ENCODE data around the gene LGALSL.
A peak's percentile ranks its signal among the peaks of the same experiment; 100 is the strongest.

LGALSL gene

DNA sequence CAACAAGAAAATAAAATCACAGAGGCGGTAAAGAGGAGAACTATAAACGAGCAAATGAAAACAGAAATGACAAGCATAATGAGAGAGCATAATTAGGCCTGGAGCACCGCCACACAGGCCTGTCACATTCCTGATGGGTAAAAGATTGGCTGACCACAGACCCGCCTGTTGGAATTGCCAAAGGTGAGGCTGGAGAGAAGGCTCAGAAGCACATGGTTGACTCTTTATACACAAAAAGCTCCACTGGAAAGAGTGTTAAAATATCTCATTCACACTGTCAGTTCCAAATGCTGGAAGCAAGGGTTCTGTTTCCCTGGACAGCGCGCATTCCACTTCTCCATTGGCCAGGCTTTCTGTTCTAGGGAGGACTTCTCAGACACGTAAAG, 5.9 kb upstream of the LGALSL start:
- H3K27me3 Mint-ChIP-seq: peaks cover 32% of the 10 kb centered on the region
- no peak overlapping the region for H3K27ac Mint-ChIP-seq (ENCODE audit: low read depth)
- no peak for DNase-seq (ENCODE audit: low spot score in 2 of 2)
- no peaks in the 10 kb centered on the region for H3K4me1 Mint-ChIP-seq
- no peaks in the 10 kb centered on the region for H3K36me3 Mint-ChIP-seq (ENCODE audit: insufficient read depth)
- H3K9me3 Mint-ChIP-seq: no peaks in the 10 kb centered on the region
- ATAC-seq (replicated peaks; ENCODE audit: extremely low read depth, poor library complexity, severe bottlenecking): no peak
- no peak overlapping the region for H3K4me3 Mint-ChIP-seq

DNA sequence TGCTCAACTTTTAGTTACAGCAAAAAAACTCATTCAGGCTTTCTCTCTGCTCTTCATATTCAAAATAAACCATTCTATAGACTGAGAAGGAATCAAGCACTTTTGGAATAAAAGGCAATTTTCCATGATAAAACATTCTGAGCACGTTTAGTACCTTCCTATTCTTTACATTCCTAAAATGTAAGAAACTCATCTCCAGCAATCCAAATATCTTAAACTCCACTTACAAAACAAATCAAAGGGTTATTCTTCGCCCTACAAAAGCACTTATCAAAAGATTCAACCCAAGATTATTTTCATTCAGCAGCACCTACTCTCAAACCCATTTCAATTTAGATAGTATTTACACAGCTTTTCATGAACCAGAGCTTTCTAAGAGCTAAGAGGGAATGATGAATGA, 2.9 kb upstream of the LGALSL start:
- peaks cover 15% of the 10 kb centered on the region for H3K27me3 Mint-ChIP-seq
- DNase-seq (ENCODE audit: low spot score in 2 of 2): no peak
- H3K27ac Mint-ChIP-seq (ENCODE audit: low read depth): no peak overlapping the region
- H3K4me1 Mint-ChIP-seq: no peaks in the 10 kb centered on the region
- no peaks in the 10 kb centered on the region for H3K9me3 Mint-ChIP-seq
- H3K4me3 Mint-ChIP-seq: no peak overlapping the region
- ATAC-seq (replicated peaks; ENCODE audit: extremely low read depth, poor library complexity, severe bottlenecking): no peak
- no peaks in the 10 kb centered on the region for H3K36me3 Mint-ChIP-seq (ENCODE audit: insufficient read depth)

DNA sequence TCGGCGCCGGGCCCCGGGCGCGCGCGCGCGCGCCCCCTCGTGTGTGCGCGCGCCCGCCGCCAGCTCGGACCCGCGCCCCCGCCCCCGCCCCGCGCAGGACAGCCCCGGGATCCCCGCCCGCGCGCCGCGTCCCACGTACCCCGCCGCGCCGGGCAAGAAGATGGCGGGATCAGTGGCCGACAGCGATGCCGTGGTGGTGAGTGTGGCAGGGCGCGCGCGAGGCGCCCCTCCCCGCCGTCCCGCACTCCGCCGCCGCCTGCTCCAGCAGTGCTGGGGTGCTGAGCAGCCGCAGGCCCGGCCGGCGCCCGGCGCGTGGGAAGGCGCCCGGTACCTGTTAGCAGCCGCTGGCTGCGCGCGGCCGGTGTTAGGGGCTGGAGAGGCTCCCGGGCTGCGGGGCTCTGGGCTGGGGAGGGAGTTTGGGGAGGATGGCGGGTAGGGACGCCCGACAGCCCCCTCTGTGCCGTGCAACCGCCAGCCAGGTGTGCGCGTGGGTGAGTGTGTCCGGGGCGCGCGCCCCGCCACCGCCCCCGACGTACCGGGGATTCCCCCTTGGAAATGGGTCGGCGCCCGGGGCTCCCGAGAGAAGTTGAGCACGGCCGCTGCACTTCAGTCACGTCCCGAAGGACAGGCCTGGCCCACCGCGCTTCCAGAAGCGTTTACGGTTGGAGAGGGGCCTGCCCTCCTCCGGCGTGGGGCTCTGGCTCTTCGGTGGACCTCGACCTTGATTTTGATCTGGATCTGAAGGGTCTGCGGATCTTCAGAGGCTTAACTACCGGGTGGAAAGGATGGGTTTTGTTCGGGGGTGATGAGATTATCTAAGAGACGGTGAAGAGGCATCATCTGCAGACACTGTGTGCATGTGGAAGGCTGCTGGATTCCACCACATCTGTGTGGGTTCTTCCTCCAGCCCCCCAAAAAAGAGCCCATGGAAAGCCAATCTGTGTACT, 697 bp downstream of the LGALSL start:
- H3K27me3 Mint-ChIP-seq: peaks cover 19% of the 10 kb centered on the region
- no peaks in the 10 kb centered on the region for H3K9me3 Mint-ChIP-seq
- no peaks in the 10 kb centered on the region for H3K36me3 Mint-ChIP-seq (ENCODE audit: insufficient read depth)
- no peaks in the 10 kb centered on the region for H3K4me1 Mint-ChIP-seq
- DNase-seq (ENCODE audit: low spot score in 2 of 2) (peak in 1 of 2 donors; percentile 16), ATAC-seq (replicated peaks; ENCODE audit: extremely low read depth, poor library complexity, severe bottlenecking) (peak; percentile 78)
- H3K27ac Mint-ChIP-seq (ENCODE audit: low read depth): no peak overlapping the region
- peak overlapping the region; percentile 70 for H3K4me3 Mint-ChIP-seq

DNA sequence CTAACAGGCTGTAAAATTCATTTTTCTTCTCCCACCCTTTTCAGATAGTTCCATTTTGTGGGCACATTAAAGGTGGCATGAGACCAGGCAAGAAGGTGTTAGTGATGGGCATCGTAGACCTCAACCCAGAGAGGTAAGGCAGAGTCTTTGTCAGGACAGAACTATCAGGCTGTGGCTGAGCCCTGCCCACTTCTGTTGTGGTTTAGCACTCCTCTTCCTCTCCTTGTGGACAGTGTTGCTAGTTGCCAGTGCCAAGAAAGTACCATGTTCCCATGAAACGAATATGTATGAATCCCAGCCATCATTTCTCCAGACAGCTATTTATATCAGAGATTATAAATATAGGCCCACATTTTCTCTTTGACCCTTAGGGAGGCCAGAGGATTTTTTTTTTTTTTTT, 1.6 kb downstream of the LGALSL start:
- no peaks in the 10 kb centered on the region for H3K9me3 Mint-ChIP-seq
- no peak overlapping the region for H3K27ac Mint-ChIP-seq (ENCODE audit: low read depth)
- H3K27me3 Mint-ChIP-seq: peaks cover 19% of the 10 kb centered on the region

DNA sequence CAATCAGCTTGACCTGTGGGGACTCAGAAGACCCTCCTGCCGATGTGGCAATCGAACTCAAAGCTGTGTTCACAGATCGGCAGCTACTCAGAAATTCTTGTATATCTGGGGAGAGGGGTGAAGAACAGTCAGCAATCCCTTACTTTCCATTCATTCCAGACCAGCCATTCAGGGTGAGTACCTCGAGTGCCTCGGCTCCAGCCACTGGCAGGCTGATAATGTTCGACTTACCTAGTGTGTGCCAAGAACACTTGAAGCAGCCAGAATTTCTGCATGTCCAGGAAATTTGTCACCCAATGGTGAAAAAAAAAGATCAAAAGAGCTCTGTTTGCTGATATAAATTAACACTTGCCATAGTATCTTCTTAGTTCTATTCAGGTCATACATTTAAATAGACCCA, 2.3 kb downstream of the LGALSL start:
- Mint-ChIP-seq H3K4me1 (no peaks in the 10 kb centered on the region), H3K27ac (ENCODE audit: low read depth) (no peak overlapping the region), H3K9me3 (no peaks in the 10 kb centered on the region), H3K4me3 (no peak overlapping the region), H3K27me3 (peaks cover 19% of the 10 kb centered on the region), H3K36me3 (ENCODE audit: insufficient read depth) (no peaks in the 10 kb centered on the region)
- DNase-seq (ENCODE audit: low spot score in 2 of 2) (no peak), ATAC-seq (replicated peaks; ENCODE audit: extremely low read depth, poor library complexity, severe bottlenecking) (no peak)

More for the DNA sequence above, 1.6 kb downstream of the LGALSL start:
- Mint-ChIP-seq H3K4me3 (peak overlapping the region; percentile 70), H3K36me3 (ENCODE audit: insufficient read depth) (no peaks in the 10 kb centered on the region), H3K4me1 (no peaks in the 10 kb centered on the region)
- ATAC-seq (replicated peaks; ENCODE audit: extremely low read depth, poor library complexity, severe bottlenecking) (no peak), DNase-seq (ENCODE audit: low spot score in 2 of 2) (no peak)

DNA sequence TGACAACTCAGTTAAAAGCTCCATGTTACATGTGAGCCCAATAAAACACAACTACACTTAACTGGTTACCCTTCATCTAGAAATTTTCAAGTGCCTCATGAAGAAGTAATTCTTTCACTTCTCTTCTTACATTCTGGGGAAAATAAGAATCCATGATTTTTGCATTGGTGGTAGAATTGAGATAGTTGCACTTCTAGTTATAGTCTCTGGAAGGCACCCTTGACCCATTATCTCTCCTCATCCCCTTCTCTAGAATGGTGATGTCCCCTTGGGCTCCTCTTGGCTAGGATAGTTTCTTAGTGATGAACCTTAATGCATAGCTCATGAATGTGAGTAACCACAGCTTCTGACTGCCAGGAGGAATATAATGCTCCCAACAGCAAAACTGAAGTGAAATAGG, 3.6 kb downstream of the LGALSL start:
- ATAC-seq (replicated peaks; ENCODE audit: extremely low read depth, poor library complexity, severe bottlenecking): no peak
- DNase-seq (ENCODE audit: low spot score in 2 of 2): no peak
- H3K27me3 Mint-ChIP-seq: peaks cover 19% of the 10 kb centered on the region

DNA sequence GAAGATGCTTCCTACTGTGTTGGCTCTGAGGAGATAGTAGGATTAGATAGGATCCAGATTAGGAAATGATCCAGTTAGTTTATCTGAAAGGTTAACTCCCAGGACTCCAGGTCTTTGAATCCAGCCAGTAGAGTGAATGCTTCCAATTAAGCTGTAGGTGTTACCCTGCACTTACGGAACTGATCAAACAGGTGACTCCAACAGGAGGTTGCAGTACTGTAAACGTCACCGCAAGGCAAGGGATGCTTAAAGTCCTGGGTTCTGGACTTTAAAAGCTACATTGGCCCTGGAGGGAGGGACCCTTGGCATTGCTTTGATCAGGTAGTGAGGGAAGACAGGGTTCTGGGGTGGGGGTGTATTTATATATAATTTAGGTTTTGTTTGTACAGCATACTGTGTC, 5.6 kb downstream of the LGALSL start:
- Mint-ChIP-seq H3K36me3 (ENCODE audit: insufficient read depth) (no peaks in the 10 kb centered on the region), H3K4me1 (no peaks in the 10 kb centered on the region), H3K4me3 (no peak overlapping the region), H3K9me3 (no peaks in the 10 kb centered on the region), H3K27ac (ENCODE audit: low read depth) (no peak overlapping the region), H3K27me3 (peaks cover 19% of the 10 kb centered on the region)
- ATAC-seq (replicated peaks; ENCODE audit: extremely low read depth, poor library complexity, severe bottlenecking) (no peak), DNase-seq (ENCODE audit: low spot score in 2 of 2) (no peak)

More for the DNA sequence above, 3.6 kb downstream of the LGALSL start:
- H3K36me3 Mint-ChIP-seq (ENCODE audit: insufficient read depth): no peaks in the 10 kb centered on the region
- no peaks in the 10 kb centered on the region for H3K9me3 Mint-ChIP-seq
- H3K4me3 Mint-ChIP-seq: no peak overlapping the region
- no peaks in the 10 kb centered on the region for H3K4me1 Mint-ChIP-seq
- no peak overlapping the region for H3K27ac Mint-ChIP-seq (ENCODE audit: low read depth)

DNA sequence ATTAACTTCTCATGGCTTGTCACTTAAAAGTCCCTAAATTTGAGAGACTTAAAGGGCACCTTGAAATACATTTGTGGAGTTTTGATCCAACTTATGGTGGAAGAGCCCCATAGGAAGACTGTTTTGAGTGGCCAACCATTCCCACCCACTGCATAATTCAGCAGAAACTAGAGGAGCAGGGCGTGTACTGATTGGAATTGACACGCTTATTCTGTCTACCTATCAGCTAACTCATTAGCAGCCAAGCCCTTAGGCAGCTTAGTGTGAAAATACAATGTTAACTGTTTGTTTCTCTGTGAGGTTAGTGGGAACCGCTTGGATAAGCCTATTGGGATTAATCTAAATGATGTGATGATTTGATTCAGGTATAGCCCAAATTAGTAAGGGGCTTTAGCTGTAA, 6.4 kb downstream of the LGALSL start:
- H3K27me3 Mint-ChIP-seq: peaks cover 15% of the 10 kb centered on the region
- H3K36me3 Mint-ChIP-seq (ENCODE audit: insufficient read depth): no peaks in the 10 kb centered on the region
- no peaks in the 10 kb centered on the region for H3K4me1 Mint-ChIP-seq
- no peak overlapping the region for H3K4me3 Mint-ChIP-seq
- DNase-seq (ENCODE audit: low spot score in 2 of 2): no peak
- ATAC-seq (replicated peaks; ENCODE audit: extremely low read depth, poor library complexity, severe bottlenecking): no peak
- no peak overlapping the region for H3K27ac Mint-ChIP-seq (ENCODE audit: low read depth)
- H3K9me3 Mint-ChIP-seq: no peaks in the 10 kb centered on the region

DNA sequence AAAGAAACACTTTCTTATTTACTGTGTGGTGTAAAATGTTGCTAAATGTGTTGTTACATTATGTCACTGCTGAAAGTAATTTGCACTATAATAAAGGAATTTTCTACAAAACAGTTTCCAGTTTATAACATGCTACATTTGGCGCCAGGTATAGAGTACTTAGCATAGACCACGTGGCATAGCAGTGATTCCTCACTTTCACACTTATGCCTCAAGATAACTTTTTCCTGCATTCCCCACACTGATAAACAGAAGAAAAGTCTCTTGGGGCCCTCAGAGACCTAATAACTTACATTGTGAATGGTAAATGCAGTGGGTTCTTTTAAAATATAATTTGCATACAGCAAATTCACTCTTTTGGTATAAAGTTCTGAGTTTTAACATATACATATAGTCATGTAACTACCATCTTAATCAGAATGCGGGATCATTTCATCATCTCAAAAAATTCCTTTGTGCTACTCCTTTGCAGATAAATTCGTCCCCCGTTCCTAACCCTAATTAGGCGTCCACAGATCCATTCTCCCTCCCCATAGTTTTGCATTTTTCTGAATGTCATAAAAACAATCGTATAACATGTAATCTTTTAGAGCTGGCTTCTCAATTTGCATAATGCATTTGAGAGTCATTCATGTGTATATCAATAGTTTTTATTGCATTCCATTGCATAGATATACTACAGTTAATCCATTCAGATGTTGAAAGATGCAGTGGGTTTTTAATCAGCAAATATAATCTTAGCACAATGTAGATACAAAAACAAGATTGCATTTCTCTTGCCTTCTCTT, 7.5 kb downstream of the LGALSL start:
- Mint-ChIP-seq H3K9me3 (no peaks in the 10 kb centered on the region), H3K4me1 (no peaks in the 10 kb centered on the region), H3K4me3 (no peak overlapping the region), H3K27me3 (peaks cover 8% of the 10 kb centered on the region), H3K27ac (ENCODE audit: low read depth) (no peak overlapping the region), H3K36me3 (ENCODE audit: insufficient read depth) (no peaks in the 10 kb centered on the region)
- DNase-seq (ENCODE audit: low spot score in 2 of 2) (no peak), ATAC-seq (replicated peaks; ENCODE audit: extremely low read depth, poor library complexity, severe bottlenecking) (no peak)

DNA sequence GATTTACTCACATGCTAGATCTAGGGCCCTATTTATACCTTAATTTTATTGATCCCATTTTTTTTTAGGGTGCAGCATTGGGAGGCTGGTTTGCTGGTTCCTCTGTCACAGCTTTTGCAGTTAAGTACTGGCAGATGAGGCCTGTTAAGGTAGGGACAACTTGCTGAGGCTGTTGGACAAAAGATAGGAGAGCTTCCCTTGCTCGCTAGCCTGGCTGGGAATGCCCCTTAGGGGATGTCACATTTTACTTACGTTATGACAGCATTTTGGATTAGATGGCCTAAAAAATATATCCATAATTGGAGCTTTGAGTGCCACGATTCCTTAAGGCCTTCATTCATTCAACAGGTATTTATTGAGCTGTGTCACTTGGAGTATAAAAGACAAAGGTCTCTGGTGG, 8.2 kb downstream of the LGALSL start:
- H3K27me3 Mint-ChIP-seq: peaks cover 1% of the 10 kb centered on the region
- no peak for ATAC-seq (replicated peaks; ENCODE audit: extremely low read depth, poor library complexity, severe bottlenecking)

DNA sequence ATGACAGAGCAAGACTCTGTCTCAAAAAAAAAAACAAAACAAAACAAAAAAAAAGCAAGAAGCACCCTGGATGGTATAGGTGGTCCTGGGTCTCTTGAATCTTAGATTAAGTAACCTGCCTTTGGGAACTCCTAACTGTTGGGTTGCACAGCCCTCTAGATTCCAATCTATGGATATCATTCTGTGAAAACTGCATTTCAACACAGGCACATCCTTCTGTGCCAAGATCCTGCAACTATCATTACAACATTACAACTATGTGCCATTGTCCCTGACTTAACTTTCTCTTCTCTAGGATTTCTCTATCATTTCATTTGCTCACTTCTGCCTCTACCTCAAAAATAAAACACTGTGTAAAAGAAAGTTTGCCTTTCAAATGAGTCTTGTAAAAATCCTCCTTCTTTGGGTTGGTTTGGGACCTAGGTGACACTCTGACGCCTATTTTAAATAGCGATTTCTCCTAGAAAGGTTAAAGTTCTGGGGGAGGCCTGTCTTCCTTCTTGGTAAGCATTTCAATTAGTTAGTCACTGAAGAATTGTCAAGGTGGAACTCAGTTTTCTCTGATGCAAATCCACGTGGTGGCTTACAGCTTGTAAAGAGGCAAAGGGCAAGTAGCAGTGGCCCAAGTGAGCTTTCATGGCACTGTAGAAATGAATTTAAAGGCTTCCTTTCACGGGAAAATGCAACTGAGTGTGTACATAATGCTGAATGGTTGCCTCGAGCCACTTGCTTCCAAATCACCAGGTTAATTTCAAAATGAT, 9.2 kb downstream of the LGALSL start:
- Mint-ChIP-seq H3K27me3 (no peaks in the 10 kb centered on the region), H3K9me3 (no peaks in the 10 kb centered on the region), H3K27ac (ENCODE audit: low read depth) (no peak overlapping the region), H3K4me1 (no peaks in the 10 kb centered on the region), H3K4me3 (no peak overlapping the region), H3K36me3 (ENCODE audit: insufficient read depth) (no peaks in the 10 kb centered on the region)
- ATAC-seq (replicated peaks; ENCODE audit: extremely low read depth, poor library complexity, severe bottlenecking): no peak
- DNase-seq (ENCODE audit: low spot score in 2 of 2): no peak

More for the DNA sequence above, 8.2 kb downstream of the LGALSL start:
- H3K36me3 Mint-ChIP-seq (ENCODE audit: insufficient read depth): no peaks in the 10 kb centered on the region
- H3K27ac Mint-ChIP-seq (ENCODE audit: low read depth): no peak overlapping the region
- no peak for DNase-seq (ENCODE audit: low spot score in 2 of 2)
- no peaks in the 10 kb centered on the region for H3K4me1 Mint-ChIP-seq
- no peaks in the 10 kb centered on the region for H3K9me3 Mint-ChIP-seq
- no peak overlapping the region for H3K4me3 Mint-ChIP-seq

DNA sequence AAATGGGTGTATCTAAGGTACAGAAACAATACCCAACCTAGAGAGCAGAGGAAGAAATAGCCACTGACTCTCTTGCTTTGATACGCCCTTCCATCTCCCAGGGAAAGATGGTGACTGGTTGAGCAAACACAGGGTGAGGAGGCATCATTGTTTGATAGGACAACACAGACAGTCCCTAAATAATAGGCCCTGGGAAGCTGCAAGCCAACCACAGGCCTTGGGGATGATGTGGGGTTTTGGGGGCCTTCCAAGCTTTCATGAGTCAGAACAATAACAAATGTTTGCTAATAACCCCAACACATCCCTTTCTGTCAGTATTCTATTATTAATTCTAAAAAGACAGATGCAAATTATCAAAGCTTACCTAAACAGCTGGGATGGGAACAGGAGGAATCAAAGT, 9.8 kb downstream of the LGALSL start:
- DNase-seq (ENCODE audit: low spot score in 2 of 2) (no peak), ATAC-seq (replicated peaks; ENCODE audit: extremely low read depth, poor library complexity, severe bottlenecking) (no peak)
- no peak overlapping the region for H3K4me3 Mint-ChIP-seq
- no peaks in the 10 kb centered on the region for H3K4me1 Mint-ChIP-seq
- H3K27me3 Mint-ChIP-seq: no peaks in the 10 kb centered on the region
- no peaks in the 10 kb centered on the region for H3K9me3 Mint-ChIP-seq
- no peak overlapping the region for H3K27ac Mint-ChIP-seq (ENCODE audit: low read depth)
- no peaks in the 10 kb centered on the region for H3K36me3 Mint-ChIP-seq (ENCODE audit: insufficient read depth)

Measured in central memory CD8-positive, alpha-beta T cell (primary cell).